Bronchial epithelial cell (primary cell): ENCODE data around the gene NACA. TPM values are rescaled to one million over a fixed set of nuclear protein-coding genes. Genes with fewer than 3 reads are reported as not detected.

Experiments
- DNase-seq: peaks from one replicate; pipeline ENCODE4 v3.0.0-alpha.2; 2010; ENCODE audit warnings: low read depth
- FAIRE-seq: peaks from 2 replicates; lab custom pipeline; 2011; peaks lifted over from hg19 to GRCh38; lab: Jason Lieb, UNC
- H3K27me3 ChIP-seq: 2 replicates; pipeline ENCODE4 v1.5.1; 2011; ENCODE audit warnings: low read length; ENCODE audit not compliant: control insufficient read depth, insufficient read depth
- H3K36me3 ChIP-seq: 2 replicates; pipeline ENCODE4 v1.5.1; 2011; ENCODE audit warnings: low read length; ENCODE audit not compliant: control insufficient read depth, insufficient read depth
- H3K4me3 ChIP-seq: 2 replicates; pipeline ENCODE4 v1.5.1; 2011; ENCODE audit warnings: mild to moderate bottlenecking, low read depth, low read length, control low read depth
- total RNA-seq: library from RNA; depleted of rRNA; stranded (reverse); fragments of >200 nt; gene quantifications from 2 replicates; pipeline ENCODE4 v1.2.1, GENCODE V29; 2014
- TF ChIP-seq, protein P1 (sequence below): IDR thresholded peaks from 2 replicates; pipeline ENCODE4 v1.5.1; 2011; ENCODE audit warnings: mild to moderate bottlenecking, moderate library complexity, low read length, control low read depth, inconsistent platforms; ENCODE audit not compliant: insufficient read depth, severe bottlenecking

NACA gene
- total RNA-seq, 1 donor from 2014 or later: 1,412 TPM

DNA sequence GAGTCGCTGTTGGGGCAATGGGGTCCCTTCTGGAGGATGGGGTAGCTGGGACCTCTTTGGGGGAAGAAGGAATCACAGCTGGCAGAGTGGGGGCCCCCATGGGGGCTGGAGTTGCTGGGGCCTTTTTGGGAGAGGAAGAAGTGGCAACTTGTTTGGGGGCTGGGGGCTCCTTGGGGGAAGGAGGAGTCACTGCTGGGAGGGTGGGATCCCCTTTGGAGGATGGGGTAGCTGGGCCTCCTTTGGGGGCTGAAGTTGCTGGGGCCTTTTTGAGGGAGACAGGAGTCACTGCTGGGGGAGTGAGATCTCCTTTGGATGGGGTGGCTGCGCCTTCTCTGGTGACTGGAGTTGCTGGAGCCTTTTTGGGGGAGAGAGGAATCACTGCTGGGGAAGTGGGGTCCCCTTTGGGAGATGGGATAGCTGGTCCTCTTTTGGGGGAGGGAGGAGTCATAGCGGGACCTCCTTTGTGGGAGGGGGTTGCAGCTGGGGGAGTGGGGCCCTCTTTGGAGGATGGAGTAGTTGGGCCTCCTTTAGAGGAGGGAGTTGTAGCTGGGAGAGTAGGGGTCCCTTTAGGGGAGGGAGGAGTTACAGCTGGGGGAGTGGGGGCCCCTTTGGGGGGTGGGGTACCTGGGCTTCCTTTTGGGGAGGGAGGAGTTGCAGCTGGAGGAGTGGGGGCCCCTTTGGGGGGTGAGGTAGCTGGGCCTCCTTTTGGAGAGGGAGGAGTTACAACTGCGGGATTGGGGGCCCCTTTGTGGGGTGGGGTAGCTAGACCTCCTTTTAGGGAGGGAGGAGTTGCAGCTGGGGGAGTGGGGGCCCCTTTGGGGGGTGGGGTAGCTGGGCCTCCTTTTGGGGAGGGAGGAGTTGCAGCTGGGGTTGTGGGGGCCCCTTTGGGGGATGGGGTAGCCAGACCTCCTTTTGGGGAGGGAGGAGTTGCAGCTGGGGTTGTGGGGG is 7.9 kb downstream of the NACA start:
- DNase-seq (no peak), FAIRE-seq (no peak)
- Histone ChIP-seq H3K27me3 (no peaks in the 10 kb centered on the region), H3K4me3 (no peak overlapping the region), H3K36me3 (peaks cover 34% of the 10 kb centered on the region)
- TF ChIP-seq, protein P1, sequence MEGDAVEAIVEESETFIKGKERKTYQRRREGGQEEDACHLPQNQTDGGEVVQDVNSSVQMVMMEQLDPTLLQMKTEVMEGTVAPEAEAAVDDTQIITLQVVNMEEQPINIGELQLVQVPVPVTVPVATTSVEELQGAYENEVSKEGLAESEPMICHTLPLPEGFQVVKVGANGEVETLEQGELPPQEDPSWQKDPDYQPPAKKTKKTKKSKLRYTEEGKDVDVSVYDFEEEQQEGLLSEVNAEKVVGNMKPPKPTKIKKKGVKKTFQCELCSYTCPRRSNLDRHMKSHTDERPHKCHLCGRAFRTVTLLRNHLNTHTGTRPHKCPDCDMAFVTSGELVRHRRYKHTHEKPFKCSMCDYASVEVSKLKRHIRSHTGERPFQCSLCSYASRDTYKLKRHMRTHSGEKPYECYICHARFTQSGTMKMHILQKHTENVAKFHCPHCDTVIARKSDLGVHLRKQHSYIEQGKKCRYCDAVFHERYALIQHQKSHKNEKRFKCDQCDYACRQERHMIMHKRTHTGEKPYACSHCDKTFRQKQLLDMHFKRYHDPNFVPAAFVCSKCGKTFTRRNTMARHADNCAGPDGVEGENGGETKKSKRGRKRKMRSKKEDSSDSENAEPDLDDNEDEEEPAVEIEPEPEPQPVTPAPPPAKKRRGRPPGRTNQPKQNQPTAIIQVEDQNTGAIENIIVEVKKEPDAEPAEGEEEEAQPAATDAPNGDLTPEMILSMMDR: no peak

DNA sequence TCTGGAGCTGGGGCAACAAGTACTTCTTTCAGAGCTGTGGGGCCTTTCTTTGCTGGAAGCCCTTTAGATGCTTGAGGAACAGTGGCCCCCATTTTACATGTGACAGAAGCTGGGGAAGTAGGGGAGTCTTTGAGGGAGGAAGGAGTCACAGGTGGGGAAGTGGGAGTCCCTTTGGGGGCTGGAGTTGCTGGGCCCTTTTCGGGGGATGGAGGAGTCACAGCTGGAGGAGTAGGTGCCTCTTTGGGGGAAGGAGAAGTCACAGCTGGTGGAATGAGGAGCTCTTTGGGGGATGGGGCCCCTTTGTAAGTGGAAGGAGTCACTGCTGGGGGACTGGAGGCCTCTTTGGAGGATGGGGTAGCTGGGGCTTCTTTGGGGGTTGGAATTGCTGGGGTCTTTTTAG is 8.6 kb downstream of the NACA start:
- Histone ChIP-seq H3K4me3 (no peak overlapping the region), H3K36me3 (peaks cover 33% of the 10 kb centered on the region), H3K27me3 (no peaks in the 10 kb centered on the region)
- FAIRE-seq (no peak), DNase-seq (no peak)
- TF ChIP-seq, protein P1: no peak

DNA sequence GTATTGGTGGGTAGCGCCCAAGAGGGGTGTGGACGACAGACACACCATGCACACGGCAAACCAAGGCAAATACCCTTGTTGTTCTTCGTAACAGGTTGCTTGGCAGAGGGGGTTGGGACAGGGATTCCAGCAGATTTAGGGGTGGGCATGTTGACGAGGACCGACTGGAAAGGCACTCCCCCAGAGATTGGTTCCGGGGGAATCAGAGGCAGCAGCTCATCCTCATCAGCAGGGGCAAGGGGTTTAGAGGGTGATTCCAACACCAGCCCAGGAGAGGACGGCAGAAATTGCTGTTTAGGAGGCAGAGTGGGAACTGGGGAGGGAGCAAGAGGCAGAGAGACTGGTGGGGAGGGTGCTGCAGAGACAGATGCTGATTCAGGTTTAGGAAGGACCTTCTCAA is 9.3 kb downstream of the NACA start:
- H3K27me3 ChIP-seq: no peaks in the 10 kb centered on the region
- no peak for FAIRE-seq
- DNase-seq: no peak
- H3K4me3 ChIP-seq: no peak overlapping the region
- peaks cover 28% of the 10 kb centered on the region for H3K36me3 ChIP-seq
- TF ChIP-seq, protein P1: no peak

DNA sequence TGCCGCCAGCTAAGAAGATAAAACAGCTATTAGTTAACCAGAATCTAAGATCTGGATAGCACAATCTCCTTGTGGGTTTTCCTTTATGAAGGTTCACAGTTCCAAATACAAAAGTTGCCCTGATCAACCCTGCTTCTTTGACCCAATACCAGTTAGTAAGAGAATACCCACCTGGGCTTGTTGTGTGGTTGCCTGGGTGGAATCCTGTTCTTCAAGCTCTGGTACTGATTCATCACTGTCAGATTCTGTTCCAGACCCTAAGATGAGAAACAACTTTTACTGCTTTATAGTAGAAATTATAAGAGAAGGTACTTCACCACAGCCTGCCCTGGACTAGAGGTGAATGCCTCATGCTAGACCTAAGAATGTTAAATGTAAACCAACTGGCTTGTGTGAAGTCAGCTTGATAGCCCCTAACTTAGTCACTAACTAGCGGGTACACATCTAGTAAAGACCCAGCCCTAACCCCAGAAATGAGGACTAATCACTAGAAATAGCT is 10.6 kb downstream of the NACA start:
- no peaks in the 10 kb centered on the region for H3K27me3 ChIP-seq
- FAIRE-seq (no peak), DNase-seq (peak; percentile 39)
- peaks cover 22% of the 10 kb centered on the region for H3K36me3 ChIP-seq
- TF ChIP-seq, protein P1: no peak
- no peak overlapping the region for H3K4me3 ChIP-seq

DNA sequence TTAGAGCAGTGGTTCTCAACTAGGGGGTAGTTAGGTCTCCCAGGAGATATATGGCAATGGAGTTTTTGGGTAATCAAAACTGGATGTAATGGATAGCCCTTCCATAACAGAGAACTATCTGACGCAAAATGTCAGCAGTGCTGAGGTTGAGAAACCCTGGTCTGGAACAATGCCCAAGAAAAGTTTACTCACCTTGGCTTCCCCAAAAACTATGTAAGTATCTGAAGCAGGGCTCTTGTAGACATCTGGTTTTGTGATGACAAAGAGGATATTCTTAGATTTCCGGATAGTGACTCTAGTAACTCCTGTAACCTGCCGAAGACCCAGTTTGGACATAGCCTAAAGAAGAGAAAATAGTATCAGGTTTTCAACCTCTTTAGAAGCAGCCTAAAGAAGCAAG is 11.8 kb downstream of the NACA start:
- Histone ChIP-seq H3K4me3 (no peak overlapping the region), H3K36me3 (peaks cover 18% of the 10 kb centered on the region), H3K27me3 (no peaks in the 10 kb centered on the region)
- DNase-seq: peak; percentile 29
- no peak for FAIRE-seq
- TF ChIP-seq, protein P1: no peak
